Occipital lobe (tissue), 2 donors: ENCODE data around the gene ZSWIM8. TPM values are rescaled to one million over a fixed set of nuclear protein-coding genes. Genes with fewer than 3 reads are reported as not detected.
"Not testable (repeated sequence)": the region's sequence is repeated elsewhere in the genome, so short reads cannot be mapped to it uniquely, and the experiment has no call there.

Source experiments
- DNase-seq: peaks from one replicate; lab custom pipeline; 2025; lab: John Stamatoyannopoulos, UW
- total RNA-seq: library from RNA; depleted of rRNA; stranded (reverse); fragments of >200 nt; gene quantifications from one replicate; pipeline ENCODE4 v1.2.3, GENCODE V29; 2014

The ZSWIM8 gene
- total RNA-seq, 1 donor from 2014 or later, result 30.7 TPM

DNA sequence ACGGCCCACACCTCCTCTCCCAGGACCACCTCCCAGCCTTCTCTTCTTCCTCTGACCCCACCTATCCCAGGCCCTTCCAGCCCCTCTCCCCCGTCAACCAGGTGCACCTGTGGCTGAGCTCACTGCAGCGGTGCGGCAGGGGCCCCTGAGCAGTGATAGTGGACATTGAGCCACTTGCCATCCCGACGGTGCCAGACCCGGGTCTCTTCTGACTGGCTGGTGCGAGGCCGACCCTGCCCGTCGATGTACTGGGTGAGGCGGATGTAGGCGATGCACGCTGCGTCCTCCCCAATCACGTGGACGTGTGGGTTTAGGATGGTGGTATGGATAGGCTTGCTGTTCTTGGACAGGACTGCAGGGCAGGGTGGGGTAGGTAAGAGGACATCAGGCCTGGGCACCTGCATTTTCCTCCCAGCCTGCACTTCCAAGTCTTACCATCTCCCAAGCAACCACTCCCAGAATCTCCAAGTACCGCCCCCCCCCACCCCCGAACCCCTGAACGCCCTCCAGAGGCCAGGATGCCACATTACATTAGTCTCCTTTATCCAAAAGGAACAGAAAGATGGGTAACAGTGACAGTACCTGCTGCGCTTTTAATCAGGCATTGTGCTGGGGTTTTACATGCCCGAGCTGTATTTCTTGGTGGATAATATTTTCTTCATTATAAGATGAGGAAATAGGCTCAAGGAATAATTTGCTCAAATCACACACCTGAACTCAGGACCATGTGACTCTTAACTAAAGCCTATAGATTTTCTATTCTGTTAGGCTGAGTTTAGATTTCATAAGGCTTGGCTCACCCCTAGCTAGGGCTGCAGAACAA is 29.7 kb downstream of the ZSWIM8 start:
- no peak for DNase-seq

DNA sequence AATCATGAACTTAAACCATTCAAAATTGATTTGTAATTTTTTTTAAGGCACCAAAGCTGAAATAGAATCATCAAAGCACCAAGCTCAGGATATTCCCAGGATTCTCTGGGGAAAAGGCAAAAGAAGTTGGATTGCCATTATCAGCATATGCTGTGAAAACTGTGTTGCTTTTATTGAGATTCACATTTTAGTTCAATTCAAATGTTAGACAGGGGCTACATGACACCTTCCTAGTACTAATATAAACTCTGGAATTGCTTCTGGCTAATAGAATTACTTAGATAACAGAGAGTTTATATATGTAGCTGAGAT is 30.3 kb downstream of the ZSWIM8 start:
- no peak for DNase-seq

DNA sequence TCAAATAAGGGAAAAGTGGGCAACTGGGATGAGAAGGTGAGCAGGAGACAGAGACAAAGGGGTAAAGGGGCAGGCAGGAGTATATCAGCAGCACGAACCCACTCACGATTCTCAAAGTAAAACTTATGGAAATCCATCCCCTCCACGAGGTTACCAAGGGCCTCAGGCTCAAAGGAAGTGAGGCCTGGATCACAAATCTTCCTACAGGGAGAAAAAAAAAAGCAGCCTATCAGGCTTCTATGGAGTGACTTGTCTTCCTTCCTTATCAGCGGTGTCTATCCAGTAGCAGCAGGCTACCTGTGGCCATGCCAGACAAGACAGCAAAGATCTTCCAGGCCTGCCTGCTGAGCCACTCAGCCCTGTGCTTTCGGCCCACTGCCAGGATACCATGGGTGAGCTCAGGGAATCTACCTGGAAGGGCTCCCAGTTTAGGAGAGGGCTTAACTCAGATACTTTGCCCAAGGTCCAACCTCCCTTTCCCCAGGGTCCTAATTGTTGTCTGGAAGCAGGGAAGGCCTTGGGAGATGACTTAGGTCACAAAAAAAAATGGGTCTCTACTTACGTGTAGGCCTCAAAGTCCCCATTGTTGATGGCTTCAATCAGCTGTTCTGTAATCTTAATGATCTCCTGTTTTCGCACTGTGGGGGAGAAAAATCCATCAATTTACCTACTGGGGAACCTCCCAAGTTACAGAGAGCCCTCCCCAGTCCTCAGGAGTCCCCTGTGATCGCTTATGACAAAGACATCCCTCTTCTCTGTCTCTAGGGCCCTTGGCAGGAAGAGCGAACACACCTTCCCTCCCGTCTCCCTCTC is 31.7 kb downstream of the ZSWIM8 start:
- no peak for DNase-seq

DNA sequence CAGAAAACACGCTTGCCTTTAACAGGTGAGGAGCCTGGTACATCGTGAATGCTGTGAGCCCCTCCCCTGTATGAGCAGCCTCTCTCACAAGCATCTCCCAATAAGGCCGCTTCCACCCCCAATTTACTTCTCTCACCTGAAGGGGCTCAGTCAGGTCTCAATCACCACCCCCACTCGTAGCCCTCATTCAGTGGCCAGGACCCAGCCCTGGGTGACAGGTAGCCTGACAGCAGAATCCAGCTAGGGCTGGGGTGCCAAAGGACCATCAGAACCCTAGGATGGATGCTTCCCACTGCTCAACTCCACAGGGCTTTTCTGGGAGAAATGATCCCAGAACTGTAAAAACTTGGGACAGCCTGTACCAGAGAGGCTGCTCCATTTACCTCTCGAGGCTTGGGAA is 32.4 kb downstream of the ZSWIM8 start:
- no peak for DNase-seq

DNA sequence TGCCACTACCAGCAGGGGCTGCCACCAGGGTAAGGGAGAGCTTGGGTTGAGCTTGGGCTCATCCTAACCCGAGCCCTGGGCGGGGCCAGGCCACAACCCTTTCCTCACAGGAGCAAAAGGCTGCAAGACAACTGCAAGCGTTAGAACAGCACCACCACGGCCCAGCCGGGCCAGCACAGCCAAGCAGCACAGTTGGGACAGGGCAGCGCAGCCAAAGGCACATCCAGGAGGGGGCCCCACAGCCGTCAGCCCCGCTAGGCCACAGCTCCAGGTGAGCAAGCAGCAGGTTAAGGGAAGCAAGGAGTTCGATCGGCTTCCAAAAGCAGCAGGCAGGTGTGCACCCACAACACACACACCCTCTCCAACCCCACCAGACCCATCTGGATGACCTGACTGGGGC is 33.0 kb downstream of the ZSWIM8 start:
- no peak for DNase-seq

DNA sequence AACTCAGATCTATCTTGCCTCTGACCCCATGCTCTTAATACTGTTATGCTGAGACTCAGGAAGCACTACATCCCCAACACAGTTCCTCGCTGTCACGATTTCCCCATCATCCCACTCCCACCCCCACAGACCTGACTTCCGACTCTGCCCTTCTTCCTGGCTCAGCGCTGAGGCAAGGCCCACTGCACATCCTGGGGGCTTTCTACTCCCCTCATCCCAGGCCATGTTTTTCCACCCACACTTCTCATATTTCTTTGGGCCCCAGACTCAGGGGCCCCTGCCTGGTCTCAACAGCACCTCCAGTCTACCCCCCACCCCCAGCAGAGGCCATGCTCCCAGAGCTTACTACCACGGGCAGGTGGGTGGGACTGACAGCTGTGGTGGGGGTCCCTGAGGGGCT is 33.7 kb downstream of the ZSWIM8 start:
- DNase-seq, result no peak

DNA sequence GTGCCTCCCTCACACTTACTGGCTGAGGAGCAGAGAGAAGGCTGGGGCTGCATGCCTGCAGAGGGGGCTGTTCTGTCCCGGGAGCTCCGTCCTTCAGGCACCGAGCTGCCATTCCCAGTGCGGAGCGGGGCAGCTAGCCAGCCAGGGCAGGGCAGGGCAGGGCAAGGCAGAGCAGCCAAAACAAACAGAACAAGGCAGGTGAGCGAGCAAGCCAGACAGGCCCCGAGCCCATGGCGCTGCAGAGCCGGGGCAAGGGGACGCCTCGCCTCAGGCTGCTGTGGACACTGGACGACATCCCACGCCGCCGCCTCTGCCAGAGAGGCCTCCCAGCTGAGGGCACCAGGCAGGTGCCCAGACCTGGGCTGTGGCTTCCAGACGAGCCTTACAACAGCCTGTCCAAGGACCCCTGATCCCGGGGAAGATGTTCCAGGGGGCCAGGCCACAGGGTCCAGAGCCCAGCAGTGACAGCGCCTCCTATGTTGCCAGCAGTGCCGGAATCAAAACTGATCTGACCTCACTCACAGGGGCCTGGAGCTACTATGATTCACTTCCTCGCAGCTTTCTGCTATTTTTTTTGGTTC is 34.2 kb downstream of the ZSWIM8 start:
- no peak for DNase-seq

DNA sequence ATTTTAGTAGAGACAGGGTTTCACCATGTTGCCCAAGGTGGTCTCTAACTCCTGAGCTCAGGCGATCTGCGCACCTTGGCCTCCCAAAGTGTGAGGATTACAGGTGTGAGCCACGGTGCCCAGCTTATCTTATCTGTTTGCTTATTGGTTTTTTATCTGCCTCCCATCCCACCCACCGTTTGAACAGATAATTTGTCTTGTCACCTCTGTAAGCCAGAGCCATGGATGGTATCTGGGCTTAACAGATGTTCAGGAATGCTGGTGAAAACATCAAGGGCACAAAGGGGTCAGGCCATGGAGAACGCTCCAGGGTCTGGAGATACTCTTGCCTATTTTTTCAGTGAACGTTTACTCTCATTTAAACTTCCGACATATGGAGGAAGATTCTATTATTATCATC is 38.0 kb downstream of the ZSWIM8 start:
- no peak for DNase-seq

DNA sequence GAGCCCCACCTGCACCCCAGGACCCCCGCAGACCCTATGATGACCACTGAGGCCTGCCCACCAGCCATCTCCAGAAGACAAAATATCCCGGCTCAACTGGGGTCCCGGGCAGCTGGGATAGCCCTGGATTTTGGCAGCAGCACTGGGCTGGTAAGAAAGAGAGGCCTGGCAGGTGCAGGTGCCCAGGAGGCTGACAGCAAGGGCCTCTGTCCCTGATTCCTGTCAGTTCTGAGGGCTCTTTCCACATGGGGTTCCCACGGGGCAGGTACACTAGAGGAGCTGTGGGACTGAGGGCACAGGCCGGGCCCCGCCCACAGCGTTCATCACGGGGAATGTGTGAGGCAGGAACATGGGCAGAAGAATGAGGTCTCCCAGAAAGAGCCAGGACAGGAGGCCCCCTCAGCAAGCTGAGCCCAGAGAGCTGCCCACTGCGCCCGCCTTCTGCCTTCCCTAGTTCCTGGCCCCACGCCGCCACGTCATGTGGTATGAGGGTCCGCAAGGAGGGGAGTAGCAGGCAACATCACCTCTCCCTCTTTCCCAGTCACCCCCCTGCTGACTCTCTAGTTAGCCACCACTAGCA is 38.8 kb downstream of the ZSWIM8 start:
- DNase-seq, result no peak

DNA sequence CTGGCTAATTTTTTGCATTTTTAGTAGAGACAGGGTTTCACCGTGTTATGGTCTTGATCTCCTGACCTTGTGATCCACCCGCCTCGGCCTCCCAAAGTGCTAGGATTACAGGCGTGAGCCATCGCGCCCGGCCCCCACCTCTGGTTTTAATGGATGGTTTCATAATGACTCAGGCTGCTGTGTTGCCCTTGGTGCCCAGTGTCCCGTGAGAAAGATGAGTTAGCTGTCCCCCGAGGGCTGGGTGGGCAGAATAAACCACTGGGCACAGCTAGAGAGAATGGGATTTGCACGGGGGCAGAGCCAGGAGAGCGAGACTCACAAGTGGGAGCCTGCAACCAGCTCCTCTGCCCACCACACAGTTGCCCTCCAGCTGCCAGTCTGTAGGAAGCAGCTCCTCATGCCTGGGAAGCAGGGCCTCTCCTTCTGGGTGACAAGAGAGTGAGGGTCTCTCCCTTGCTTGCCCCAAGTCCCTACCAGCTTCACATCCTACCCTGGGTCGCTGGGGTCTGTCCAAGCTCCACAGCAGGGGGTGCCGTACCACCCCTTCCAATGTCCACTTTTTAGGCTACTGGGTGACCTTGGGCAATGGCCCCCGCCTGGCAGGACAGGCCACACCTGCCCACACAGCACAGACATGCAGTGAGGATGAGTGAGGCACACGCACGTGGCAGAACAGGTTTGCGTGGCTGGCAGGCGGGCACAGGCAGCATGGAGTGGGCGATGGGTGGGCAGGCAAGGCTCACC is 42.1 kb downstream of the ZSWIM8 start:
- no peak for DNase-seq

DNA sequence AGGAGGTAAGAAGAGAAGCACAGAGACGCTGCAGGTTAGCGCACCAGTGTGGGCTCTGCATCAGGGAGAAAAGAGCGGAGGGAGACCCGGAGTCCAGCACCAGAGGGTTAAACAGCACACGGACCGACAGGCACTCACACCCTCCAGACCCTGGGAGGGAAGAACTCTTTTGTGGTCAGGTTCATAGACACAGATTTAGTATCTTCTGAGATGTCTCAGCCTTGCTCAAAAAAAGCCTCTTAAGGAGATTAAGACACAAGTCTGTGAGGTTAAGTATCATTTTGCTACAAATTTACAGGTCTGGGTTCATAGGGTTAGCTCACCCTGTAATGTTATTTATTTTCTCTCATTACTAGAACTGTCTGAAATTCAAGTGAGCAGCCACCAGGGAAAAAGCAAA is 42.8 kb downstream of the ZSWIM8 start:
- DNase-seq, result no peak

DNA sequence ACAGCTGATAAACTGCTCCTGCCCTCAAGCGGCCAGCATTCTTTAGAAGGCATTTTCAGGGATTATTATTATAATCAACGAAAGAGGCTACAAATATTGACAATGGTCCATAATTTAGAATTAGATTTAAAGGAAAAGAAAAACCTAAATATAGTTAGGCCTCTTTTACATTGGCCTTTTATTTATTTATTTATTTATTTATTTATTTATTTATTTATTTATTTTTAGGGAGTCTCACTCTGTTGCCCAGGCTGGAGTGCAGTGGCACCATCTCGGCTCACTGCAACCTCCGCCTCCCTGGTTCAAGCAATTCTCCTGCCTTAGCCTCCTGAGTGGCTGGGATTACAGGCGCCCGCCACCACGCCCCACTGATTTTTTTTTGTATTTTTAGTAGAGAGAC is 43.7 kb downstream of the ZSWIM8 start:
- not testable (repeated sequence) for DNase-seq

DNA sequence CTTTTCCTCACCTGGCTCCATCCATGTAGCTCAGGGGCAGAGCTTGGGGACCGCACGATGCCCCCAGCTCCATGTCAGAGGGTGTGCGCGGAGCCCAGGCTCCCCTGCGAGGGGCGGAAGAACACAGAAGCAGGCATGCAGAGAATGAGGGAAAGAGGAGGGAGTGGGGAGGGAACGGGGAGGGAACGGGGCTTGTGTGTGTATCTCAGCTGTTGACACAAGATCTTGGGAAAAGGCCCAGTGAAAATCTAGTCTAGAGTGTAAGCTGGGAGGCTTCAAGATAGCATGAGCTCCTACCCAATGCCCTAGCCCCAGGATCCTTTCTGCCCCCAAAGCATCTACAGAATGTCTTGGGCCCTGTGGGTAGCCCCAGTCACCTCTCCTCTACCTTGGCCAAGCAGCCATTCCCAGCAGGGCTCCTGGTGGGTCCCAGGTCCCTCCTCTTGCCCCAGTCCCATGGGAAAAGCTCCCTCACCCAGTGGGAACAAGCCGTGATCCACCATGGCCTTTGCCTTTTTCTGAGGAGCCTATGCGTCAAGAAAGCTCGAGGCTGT is 51.1 kb downstream of the ZSWIM8 start:
- DNase-seq, result no peak

DNA sequence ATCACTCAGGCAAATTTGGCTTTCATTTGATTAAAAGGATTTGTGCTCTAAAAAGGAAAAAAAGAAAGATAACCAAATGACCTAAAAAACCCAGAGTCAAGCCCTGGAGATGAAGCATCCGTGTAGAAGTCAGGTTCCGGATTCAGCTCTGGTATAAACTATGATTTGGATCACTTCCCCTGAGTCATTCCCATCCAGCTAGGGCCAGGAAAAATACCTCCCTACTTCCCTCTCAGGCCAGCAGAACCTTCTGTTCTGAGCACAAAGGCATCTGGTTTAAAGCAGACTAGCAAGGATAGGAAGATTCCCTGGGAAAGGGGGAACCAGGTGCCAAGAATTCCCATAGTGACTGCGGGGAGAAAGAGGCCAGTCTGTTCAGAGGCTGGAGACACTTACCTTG is 51.7 kb downstream of the ZSWIM8 start:
- DNase-seq, result no peak

DNA sequence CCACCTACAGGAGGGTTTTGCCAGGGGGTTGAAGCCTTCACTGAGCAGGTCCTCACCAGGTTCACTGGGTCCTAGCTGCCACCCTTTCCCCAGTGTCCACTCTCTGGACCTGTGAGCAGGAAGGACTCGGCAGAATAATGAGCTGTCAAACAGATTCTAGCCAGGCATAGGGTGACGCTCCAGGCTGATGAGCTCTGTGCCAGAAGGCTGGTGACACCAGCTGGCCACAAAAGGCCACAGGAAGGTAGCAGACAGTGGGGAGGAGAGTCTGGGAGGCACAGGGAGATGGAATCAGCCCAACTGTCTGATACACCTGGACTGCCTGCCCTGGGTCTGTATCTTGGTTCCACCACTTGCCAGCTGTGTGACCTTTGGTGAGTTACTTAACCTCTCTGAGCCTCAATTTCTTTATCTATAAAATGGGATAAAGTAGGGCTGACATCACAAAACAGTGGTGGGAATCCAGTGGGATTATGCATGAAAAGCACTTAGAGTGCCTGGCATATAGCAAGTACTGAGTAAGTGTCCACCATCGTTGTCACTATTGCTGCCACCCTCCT is 52.7 kb downstream of the ZSWIM8 start:
- no peak for DNase-seq

DNA sequence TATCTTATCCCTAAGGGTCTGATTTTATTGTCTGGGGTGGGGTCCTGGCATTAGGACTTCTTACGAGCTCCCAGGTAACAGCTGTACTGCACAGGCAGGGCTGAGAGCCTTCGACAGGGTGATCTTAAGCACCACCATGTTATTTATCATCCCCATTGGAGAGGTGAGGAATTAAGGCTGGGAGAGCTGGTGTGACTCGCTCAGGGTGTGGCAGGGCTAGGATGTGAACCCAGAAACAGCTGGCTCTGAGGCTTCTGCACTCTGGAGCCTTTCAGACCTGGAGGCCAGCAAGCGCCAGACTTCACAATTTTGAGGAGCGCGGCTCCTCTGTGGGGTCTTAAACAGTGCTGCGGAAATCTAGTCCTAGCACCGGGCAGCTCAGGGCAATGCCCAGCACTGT is 53.4 kb downstream of the ZSWIM8 start:
- no peak for DNase-seq

DNA sequence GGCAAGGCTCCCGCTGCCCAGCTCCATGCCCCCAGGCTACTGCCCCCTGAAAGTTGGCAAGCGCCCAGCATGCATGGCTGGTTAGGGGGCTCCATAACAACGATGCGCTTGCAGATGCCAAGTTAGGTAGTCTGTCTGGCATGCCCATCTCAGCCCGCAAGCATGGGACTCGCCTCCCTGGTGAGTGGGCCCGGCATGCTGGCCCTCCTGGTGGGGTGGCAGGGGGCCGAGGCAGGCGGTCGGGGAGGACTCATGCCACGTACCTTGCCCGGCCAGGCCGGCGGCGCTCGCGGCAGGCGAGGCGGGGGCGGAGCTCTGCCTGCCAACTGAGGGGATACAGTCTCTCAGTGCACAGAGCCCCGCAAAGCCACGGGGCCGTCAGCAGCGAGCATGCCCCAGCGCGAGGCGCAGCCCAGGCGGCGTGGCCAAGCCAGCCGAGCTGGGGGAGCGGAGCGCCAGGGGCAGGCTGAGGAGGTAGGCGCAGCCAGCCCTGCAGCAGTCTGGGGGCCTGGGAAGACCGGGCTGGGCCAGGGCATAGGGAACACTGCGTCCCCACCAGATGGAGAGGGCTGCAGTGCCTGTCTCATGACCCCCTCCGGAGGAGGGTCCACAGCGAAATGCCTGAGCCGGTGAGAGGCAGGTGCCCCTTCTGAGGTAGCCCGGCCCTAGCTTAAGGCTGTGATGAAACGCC is 54.0 kb downstream of the ZSWIM8 start:
- DNase-seq, result no peak

DNA sequence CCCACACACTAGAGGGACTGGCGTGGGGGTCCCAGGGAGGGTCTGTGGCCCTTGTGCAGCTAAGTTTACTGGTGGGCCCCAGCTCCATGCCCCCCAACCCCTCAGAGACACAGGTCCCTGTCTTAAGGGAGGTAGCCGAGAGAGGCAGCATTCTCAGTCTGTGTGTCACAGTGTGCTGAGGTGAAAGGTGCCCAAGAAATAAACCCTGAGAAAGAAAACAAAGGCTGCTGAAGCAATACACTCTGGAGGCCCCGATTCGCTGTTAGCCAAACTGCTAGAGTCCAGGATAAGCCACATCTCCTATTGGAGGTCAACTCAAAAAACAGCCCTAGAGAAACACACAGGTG is 54.6 kb downstream of the ZSWIM8 start:
- DNase-seq, result no peak

DNA sequence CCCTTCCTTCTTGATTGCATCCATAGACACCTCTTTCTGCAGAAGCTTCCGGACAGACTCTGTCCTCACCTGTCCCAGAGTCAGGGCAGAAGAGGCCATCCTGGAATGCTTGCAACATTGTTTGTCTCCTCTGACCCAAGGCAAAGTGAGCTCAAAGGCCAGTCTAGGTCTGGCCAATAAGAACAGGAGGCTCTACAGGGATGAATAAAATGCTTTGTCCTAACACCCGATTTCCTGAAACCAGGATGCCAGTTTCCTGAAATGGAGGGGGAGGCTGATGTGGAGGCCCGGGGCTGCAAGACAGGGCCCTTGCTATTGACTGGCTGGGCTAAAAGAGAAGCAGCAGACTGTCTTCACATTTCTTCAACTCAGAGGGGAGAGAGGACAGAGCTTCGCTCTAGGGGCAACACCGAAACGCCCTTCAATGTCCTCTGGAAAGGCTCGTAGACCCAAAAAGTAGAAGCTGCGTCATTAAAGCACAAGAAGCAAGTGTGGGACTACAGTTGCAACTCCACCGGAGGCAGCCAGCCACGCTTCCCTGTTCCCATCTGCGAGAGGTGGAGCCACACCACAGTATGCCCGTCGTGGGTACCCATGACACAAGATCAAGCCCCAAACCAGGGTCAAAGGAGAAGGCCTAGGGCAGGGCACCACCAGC is 55.1 kb downstream of the ZSWIM8 start:
- no peak for DNase-seq

DNA sequence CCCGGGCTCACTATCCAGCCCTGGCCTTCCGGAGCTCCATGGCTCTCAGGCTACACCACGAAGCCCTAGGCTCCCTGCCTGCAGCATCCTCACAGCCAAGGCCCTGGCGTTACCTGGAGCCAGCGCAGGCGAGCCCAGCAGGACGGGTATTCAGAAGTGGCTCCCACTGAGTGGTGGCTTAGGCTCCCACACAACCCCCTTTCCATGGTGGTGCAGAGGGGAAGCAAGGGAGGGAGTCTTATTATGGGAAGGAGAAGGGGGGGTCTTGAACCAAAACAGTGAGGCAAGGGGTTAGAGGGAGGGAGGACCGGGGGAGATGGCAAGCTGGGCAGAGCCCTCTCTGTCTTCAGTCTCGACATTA is 55.6 kb downstream of the ZSWIM8 start:
- no peak for DNase-seq
